KG1 (cell line): ENCODE results near the gene ATP6V0B.

ENCODE experiments used
- DNase-seq: peaks from one replicate; lab custom pipeline; 2025; lab: John Stamatoyannopoulos, UW

Gene ATP6V0B

DNA sequence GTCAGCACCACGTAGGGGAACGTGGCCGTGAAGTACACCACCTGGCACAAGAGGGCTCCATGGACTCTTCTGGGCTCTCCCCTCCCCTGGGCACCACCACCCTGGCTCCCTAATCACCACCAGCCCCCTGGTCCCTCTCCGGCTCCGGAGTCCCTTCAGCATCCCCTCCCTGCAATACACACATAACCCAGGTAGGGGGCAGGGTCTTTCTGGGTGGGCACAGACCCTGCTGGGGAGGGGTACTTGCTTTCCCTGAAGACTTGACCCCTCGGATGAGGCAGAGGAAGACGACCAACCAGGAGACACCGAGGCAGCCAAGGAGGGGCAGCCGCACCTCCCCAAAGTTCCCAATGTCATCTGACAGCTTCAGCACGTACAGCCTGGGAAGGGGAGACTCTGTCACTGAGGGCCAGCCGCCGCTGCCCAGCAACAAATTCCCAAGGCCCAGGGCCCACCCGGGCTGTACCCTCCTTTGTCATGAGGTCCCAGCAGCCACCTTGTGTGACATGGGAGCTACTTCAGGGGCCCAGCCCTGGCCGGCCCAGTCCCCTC, 27.9 kb downstream of the ATP6V0B start:
- DNase-seq = no peak

- no peak for DNase-seq
Observed at GRCh38 chr1:44008259-44008658, 33.5 kb downstream of the ATP6V0B start.

DNA sequence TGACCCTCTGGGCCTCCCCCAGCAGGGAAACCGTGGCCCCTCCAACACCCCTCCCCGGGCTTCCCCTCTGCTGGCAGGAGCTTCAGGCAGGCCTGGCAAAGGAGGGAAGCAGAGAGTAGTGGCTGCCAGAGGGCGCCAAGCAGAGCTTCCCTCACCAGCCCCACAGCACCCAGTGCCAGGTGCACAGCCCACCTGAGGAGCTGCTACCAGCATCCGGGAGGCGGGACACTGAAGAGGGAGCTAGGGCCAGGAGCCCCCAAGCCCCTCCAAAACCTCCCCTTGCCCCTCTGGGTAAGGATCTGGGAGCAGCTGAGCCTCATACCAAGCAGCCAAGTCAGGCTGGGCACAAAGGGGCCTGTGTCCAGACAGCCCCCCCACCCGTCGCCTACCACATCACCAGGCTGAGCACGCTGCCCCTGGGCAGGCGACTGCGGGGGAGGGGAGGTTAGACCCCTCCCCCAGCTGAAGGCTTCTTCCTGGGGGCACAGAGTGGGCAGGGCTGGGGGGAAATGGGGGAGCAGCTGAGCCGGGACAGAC, 36.2 kb downstream of the ATP6V0B start:
- DNase-seq = no peak

GRCh38 chr1:44012404-44012803, 37.6 kb downstream of the ATP6V0B start:
- DNase-seq = no peak

DNA sequence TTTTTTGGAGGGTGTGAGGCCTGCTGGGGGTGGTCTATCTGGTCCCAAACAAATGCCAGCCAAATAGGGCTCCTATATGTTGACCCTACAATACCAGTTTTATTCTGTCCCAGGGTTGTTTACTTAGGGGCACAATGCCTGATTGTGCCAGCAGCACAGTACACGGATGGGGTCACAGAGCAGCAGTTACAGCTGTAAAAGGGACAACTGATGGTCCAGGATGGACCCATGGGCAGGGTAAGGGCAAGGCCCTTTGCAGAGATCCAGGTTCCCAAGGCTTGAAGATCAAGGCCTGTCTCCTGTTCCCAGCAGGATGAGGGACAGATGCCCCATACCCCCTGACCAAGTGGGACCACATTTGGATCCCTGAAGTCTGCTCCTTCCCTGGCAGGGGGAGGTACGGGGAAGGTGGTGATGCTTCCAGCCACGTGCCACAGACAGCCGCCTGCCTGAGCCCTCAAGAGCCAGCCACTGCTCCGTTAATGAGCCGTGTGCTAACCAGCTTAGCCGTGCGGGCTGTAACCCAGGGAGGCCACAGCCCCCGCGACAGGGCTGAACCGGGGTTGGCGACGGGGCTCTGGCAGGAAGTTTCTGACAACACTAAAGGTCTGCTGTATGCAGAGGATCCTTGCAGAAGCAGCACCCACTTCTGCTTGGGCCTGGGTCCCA, 38.3 kb downstream of the ATP6V0B start:
- DNase-seq = no peak

DNA sequence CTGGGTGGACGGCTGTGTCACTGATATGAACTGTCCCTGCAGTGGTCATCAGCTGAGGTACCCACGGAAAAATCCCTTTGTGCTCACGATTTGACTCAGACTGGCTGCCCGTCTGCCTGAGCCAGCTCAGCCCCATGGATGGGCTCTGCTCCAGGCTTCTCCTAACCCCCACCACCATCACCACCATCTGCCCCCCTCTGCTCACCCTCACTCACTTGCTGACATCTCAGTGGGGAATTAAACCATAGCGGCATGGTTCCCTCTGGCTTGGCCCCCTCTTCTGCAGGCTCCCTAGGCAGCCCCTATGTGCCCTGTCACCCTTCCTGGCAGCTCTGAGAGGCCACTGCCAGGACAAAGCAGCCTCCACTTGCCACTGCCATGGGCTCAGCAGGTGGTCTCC, 39.2 kb downstream of the ATP6V0B start:
- DNase-seq = no peak

DNA sequence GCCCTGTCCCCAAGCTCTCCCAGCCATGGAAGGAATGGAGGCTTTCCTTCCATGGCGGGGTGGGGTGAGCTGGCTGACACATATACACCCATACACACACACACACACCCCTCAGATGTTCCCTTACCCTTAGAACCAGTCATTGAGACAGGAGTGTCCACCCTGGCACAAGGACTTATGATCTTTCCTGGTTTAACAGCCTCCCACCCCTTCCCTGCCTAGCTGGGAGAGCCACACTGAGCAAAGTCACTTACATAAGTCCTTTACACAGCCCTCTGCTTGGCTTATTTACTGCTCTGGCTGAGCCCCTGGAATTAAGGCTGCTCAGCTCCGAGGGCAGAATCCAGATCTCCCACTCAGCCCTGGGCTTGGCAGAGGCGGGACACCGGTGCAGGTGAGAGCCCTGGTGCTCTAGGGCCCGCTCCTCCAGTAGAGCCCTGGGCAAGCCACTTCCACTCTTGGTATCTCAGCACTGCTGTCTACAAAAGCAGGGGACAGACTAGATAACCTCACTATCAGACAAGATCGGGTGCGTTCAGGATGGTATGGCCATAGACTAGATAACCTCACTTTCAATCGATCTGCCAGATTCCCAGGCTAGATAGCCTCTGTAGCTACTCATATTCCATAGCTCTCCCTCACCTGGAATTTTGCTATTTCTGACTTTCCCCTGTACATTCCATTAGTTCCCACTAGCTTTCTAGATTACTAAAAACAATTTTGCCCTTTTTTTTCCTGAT, 39.8 kb downstream of the ATP6V0B start:
- no peak for DNase-seq

DNA sequence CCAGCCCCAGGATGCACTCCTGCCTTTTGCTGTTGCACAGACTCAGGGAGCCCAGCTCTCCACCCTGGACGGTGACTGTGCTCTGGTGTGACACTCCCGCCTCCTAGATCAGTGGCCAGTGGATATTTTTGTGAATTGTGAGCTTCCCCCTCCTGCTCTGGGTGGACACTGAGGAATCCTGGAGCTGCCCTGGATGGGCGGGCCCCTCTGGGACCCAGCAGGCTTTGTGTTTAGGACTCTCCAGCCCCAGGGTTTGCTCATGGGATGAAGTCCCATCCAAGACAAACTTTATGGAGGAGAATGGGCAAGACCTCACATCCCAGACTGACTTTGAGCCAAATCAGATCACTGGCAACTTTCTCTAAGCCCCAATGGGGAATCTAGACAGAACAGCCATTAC, 40.4 kb downstream of the ATP6V0B start:
- DNase-seq = no peak

DNA sequence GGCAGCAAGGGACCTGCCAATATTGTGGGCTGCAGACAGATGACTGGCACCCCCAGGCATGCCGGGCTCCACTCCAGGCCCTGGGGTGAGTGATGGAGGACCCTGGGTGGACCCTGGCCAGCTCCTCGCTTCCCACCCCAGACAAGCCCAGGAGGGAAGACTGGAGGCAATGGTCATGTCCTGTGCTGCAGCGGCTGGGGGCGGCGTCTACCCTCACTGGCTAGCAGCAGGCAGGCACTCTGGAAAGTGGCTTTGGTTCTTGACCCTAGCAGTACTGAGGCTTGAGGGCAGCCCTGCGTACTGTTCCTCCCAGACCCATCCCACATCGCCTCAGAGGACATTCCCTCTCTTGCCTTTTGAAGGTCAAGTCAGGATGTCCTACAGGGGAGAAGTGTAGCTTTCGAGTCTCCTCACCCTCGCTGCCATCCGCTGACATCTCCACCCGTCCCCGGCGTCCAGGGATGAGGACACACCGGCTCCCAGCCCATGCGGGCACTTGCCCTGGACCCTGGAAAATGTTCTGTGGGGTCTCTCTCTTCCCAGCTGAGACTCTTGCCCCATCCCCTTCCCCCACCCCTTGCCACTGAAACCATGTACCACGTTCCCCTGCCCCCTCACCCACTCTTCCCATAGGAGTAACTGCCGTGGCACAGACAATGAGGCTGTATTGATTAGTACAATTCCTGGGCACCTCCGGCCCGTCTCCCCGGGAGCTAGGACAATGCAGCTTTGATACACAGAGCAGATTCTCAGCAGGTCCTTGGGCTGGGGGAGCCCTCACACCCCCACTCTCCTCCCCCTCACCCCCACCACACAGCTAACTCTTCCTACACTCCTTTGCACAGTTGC, 41.5 kb downstream of the ATP6V0B start:
- DNase-seq = no peak

DNA sequence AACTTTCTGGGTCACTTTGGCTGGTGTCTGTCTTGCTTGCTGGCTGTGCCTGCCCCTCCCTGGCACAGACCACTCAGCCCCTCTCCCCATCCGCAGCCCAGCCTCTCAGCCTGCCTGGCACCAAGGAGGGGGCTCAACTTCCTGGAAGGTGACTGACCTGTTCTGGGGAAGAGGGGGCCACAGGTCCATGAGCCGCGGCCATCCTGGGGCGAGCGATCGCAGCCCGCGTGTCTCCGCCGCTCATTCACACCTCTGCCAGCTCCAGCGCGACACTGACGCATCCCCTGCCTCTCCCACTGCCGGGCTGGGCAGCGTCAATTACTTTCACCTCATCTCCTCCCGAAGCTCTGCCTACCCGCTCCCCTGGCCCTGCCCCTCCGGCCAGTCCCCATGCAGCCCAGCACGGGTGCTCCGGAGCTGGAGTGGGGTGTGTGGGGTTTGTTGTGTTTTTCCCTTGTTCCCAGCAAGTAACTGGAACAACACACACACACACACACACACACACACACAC, 42.2 kb downstream of the ATP6V0B start:
- DNase-seq = no peak

DNA sequence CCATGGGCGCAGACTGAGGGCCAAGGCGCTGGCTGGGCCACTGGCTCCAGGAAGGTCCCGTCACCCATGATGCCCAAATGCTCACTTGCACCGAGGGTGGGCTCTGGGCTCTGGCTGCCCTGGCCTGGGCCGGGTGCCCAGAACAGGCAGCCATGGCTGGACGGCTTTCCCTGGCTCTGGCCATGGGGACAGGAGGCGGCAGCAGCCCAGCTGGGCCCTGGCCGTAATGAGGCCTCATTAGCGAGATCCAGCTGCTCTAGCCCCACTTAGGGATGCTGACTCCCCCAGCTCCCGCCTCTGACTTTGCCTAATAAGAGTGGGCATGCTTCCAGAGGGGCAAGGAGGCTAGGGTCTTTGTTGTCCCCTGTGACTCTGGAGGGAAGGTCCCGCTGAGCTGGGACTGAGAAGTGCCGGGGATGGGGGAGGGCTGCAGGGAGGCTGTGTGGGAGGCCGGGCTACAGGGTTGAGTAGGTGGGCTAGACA, 44.7 kb downstream of the ATP6V0B start:
- DNase-seq = no peak

GRCh38 chr1:44020464-44020863, 45.7 kb downstream of the ATP6V0B start:
- no peak for DNase-seq

- no peak for DNase-seq
Observed at GRCh38 chr1:44021156-44021555, 46.4 kb downstream of the ATP6V0B start.

DNA sequence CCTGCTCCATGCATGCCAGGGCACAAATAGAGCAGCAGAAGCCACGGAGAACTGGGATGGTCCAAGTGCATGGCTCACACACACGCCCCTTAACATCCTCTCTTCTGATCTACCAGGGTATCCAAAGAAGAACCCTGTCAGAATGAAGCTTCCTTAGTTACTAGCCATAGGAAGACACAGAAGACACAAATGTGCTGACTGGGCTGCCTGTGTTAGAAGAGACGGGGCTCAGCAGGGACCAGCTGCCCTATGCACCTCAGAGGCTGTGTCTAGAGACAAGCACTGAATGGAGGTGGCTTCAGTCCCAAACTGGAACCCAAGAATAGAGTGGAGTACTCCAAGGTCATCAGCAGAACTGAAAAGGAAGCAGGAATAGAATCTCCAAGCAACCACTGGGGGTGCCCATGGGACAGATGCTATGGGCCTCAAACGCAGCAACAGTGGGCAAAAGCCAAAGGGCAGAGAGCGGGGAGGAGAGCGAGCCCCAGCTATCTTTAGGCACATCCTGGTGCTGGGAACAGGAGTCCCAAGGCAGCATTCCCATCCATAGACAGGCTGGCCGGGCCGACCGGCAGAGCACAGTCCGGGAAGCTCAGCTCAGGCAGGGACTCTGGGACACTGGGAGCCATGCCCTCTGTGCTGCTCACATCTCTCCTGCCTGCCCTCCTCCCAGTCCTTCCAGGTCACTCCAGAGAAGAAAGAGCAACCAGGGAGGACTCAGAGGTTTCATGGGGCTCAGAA, 47.0 kb downstream of the ATP6V0B start:
- DNase-seq = no peak

- no peak for DNase-seq
Observed at GRCh38 chr1:44024031-44024902, 49.5 kb downstream of the ATP6V0B start.

DNA sequence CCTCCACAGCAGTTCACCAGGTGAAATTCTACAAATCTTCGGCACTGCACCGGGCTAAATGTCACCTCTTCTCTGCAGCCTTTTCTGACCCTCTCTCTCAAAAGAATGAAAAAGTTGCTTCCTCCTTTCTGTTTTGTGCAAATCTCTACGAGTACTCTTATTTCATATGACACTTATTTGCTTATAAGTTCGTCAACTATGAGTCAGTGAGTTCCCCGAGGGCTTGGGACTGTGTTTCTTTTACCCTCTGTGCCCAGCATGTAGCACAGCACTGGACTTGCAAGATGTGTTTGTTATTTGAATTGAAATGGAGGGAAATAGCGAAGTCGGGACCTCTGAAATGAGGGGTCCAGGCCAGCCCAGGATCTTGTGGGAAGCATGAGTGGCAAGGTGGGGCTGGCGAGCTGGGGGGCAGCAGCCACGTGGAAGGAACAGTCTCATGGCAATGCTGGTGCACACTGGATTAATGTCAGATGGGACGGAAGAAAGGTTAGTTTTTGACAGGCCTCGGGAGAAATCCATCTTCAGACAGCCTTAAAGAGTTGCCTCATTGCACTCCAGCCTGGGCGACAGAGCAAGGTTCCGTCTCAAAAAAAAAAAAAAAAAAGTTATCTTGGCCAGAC, 50.3 kb downstream of the ATP6V0B start:
- no peak for DNase-seq

DNA sequence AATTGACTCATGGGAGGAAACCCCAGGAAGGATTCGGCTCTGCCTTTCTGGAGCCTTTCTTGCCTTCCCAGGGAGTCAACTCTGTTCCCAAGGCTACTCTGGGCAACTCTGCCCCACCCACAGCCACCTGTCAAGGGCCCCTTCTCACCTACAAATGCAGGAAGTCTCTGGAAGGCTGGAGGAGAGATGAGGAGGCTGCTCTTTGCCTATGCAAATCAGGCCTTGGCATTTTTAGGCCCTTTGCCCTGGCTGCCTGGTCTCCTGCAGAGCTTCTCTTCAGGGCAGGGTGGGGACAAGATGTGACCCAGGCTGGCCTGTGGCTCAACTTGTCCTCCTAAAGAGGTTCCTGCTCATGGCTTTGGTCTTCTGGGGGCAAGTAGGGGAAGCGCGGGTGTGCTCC, 51.1 kb downstream of the ATP6V0B start:
- DNase-seq = no peak

DNA sequence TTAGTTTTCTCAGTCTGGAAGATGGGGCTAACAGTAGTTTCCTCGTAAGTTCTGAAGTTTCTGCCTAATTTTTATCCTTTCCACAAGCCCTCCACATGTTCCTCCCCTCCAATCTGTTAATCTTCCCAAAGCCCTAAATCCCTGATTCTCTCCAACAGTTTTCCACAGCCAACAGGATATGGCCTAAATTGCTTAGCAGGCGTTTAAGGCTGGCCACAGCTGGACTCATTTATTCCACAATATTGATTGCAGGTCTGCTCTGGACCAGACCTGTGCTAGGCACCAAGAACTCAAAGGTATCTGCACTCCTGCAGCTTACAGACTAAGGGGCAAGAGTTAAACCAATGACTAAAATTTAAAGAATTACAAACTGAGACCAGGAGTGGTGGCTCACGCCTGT, 52.6 kb downstream of the ATP6V0B start:
- no peak for DNase-seq
